ENCODE data around the gene RMP24.
A peak's percentile ranks its signal among the peaks of the same experiment; 100 is the strongest.
"Not testable (repeated sequence)": the region's sequence is repeated elsewhere in the genome, so short reads cannot be mapped to it uniquely, and the experiment has no call there.

Gene RMP24

GRCh38 chr18:35942133-35942532, 30.3 kb upstream of the RMP24 start:
- Mint-ChIP-seq H3K9me3 (no peaks in the 10 kb centered on the region), H3K27ac (no peak overlapping the region), H3K36me3 (ENCODE audit: low read depth) (no peaks in the 10 kb centered on the region), H3K4me1 (ENCODE audit: low read depth) (no peaks in the 10 kb centered on the region), H3K27me3 (ENCODE audit: low read depth) (peaks cover 3% of the 10 kb centered on the region), H3K4me3 (no peak overlapping the region)
- CTCF ChIA-PET, result interaction anchor here (0.5 to 1.8 kb wide), 2 partner anchors 8 to 29 kb away, joined by 3 to 5 read pairs; no protein-coding TSS in a partner anchor
- DNase-seq, result no peak
- intact Hi-C loops (cut with micrococcal nuclease), result no loop called here

GRCh38 chr18:35942661-35943060, 29.8 kb upstream of the RMP24 start:
- no peaks in the 10 kb centered on the region for H3K4me1 Mint-ChIP-seq (ENCODE audit: low read depth)
- H3K27ac Mint-ChIP-seq, result no peak overlapping the region
- no peaks in the 10 kb centered on the region for H3K9me3 Mint-ChIP-seq
- peaks cover 3% of the 10 kb centered on the region for H3K27me3 Mint-ChIP-seq (ENCODE audit: low read depth)
- no peaks in the 10 kb centered on the region for H3K36me3 Mint-ChIP-seq (ENCODE audit: low read depth)
- CTCF ChIA-PET, result no interaction called here
- no peak for DNase-seq
- H3K4me3 Mint-ChIP-seq, result no peak overlapping the region
- intact Hi-C loops (cut with micrococcal nuclease), result no loop called here

- intact Hi-C loops (cut with micrococcal nuclease), result loop anchor here (2.0 kb wide), 1 partner anchor 121 kb away; no protein-coding TSS in a partner anchor
- CTCF ChIA-PET, result interaction anchor here (0.7 to 1.2 kb wide), 2 partner anchors 10 to 191 kb away, joined by 3 read pairs; no protein-coding TSS in a partner anchor
- peaks cover 11% of the 10 kb centered on the region for H3K27me3 Mint-ChIP-seq (ENCODE audit: low read depth)
- no peak overlapping the region for H3K4me3 Mint-ChIP-seq
- no peak for DNase-seq
- no peaks in the 10 kb centered on the region for H3K36me3 Mint-ChIP-seq (ENCODE audit: low read depth)
- no peaks in the 10 kb centered on the region for H3K9me3 Mint-ChIP-seq
- no peaks in the 10 kb centered on the region for H3K4me1 Mint-ChIP-seq (ENCODE audit: low read depth)
- no peak overlapping the region for H3K27ac Mint-ChIP-seq
These were observed 24.4 kb upstream of the RMP24 start for GRCh38 chr18:35948080-35948479.

- Mint-ChIP-seq H3K9me3 (no peaks in the 10 kb centered on the region), H3K27ac (no peak overlapping the region), H3K36me3 (ENCODE audit: low read depth) (no peaks in the 10 kb centered on the region), H3K27me3 (ENCODE audit: low read depth) (peaks cover 11% of the 10 kb centered on the region), H3K4me3 (peak overlapping the region; percentile 45), H3K4me1 (ENCODE audit: low read depth) (no peaks in the 10 kb centered on the region)
- CTCF ChIA-PET, result interaction anchor here (1.8 to 2.7 kb wide), 2 partner anchors 11 to 193 kb away, joined by 4 to 12 read pairs; no protein-coding TSS in a partner anchor
- DNase-seq, result no peak
- intact Hi-C loops (cut with micrococcal nuclease), result loop anchor here (2.0 kb wide), 1 partner anchor 122 kb away; no protein-coding TSS in a partner anchor
These were observed 23.4 kb upstream of the RMP24 start for GRCh38 chr18:35949090-35949489.

- no peaks in the 10 kb centered on the region for H3K36me3 Mint-ChIP-seq (ENCODE audit: low read depth)
- peaks cover 11% of the 10 kb centered on the region for H3K27me3 Mint-ChIP-seq (ENCODE audit: low read depth)
- H3K4me3 Mint-ChIP-seq, result peak overlapping the region; percentile 79
- intact Hi-C loops (cut with micrococcal nuclease), result loop anchor here (1.0 to 5.0 kb wide), 6 partner anchors 123 to 563 kb away; no protein-coding TSS in a partner anchor
- H3K27ac Mint-ChIP-seq, result no peak overlapping the region
- CTCF ChIA-PET, result interaction anchor here (0.6 to 2.7 kb wide), 14 partner anchors 9 to 539 kb away, joined by 3 to 12 read pairs (median 4); no protein-coding TSS in a partner anchor
- H3K9me3 Mint-ChIP-seq, result no peaks in the 10 kb centered on the region
- DNase-seq, result peak; percentile 61
- no peaks in the 10 kb centered on the region for H3K4me1 Mint-ChIP-seq (ENCODE audit: low read depth)
These were observed 22.4 kb upstream of the RMP24 start for GRCh38 chr18:35949903-35950627.

- CTCF ChIA-PET, result interaction anchor here (0.7 to 2.7 kb wide), 12 partner anchors 9 to 421 kb away, joined by 3 to 12 read pairs (median 4); no protein-coding TSS in a partner anchor
- no peaks in the 10 kb centered on the region for H3K36me3 Mint-ChIP-seq (ENCODE audit: low read depth)
These were observed 21.9 kb upstream of the RMP24 start for GRCh38 chr18:35950628-35950982.

GRCh38 chr18:35953688-35954087, 18.8 kb upstream of the RMP24 start:
- CTCF ChIA-PET, result no interaction called here

More at GRCh38 chr18:35950628-35950982, 21.9 kb upstream of the RMP24 start:
- Mint-ChIP-seq H3K27ac (no peak overlapping the region), H3K9me3 (no peaks in the 10 kb centered on the region), H3K4me1 (ENCODE audit: low read depth) (no peaks in the 10 kb centered on the region), H3K27me3 (ENCODE audit: low read depth) (peaks cover 11% of the 10 kb centered on the region), H3K4me3 (peak overlapping the region; percentile 79)
- intact Hi-C loops (cut with micrococcal nuclease), result loop anchor here (1.0 to 5.0 kb wide), 5 partner anchors 194 to 564 kb away; no protein-coding TSS in a partner anchor
- no peak for DNase-seq

GRCh38 chr18:35956226-35956625, 16.3 kb upstream of the RMP24 start:
- intact Hi-C loops (cut with micrococcal nuclease), result no loop called here
- Mint-ChIP-seq H3K36me3 (ENCODE audit: low read depth) (no peaks in the 10 kb centered on the region), H3K4me1 (ENCODE audit: low read depth) (no peaks in the 10 kb centered on the region), H3K27me3 (ENCODE audit: low read depth) (peaks cover 2% of the 10 kb centered on the region), H3K4me3 (no peak overlapping the region), H3K27ac (no peak overlapping the region), H3K9me3 (peaks cover 2% of the 10 kb centered on the region)
- CTCF ChIA-PET, result no interaction called here
- DNase-seq, result no peak

More at GRCh38 chr18:35953688-35954087, 18.8 kb upstream of the RMP24 start:
- Mint-ChIP-seq H3K27me3 (ENCODE audit: low read depth) (peaks cover 13% of the 10 kb centered on the region), H3K9me3 (no peaks in the 10 kb centered on the region), H3K36me3 (ENCODE audit: low read depth) (no peaks in the 10 kb centered on the region), H3K4me3 (no peak overlapping the region), H3K4me1 (ENCODE audit: low read depth) (no peaks in the 10 kb centered on the region), H3K27ac (no peak overlapping the region)
- no peak for DNase-seq
- intact Hi-C loops (cut with micrococcal nuclease), result loop anchor here (5.0 kb wide), 1 partner anchor 291 kb away; no protein-coding TSS in a partner anchor

GRCh38 chr18:35962320-35962719, 10.2 kb upstream of the RMP24 start:
- no peak for DNase-seq
- intact Hi-C loops (cut with micrococcal nuclease), result no loop called here
- no peaks in the 10 kb centered on the region for H3K27me3 Mint-ChIP-seq (ENCODE audit: low read depth)

GRCh38 chr18:35964319-35964718, 8.2 kb upstream of the RMP24 start:
- intact Hi-C loops (cut with micrococcal nuclease), result no loop called here
- no peak for DNase-seq
- Mint-ChIP-seq H3K4me1 (ENCODE audit: low read depth) (peaks cover 24% of the 10 kb centered on the region), H3K27ac (peak overlapping the region; percentile 71), H3K4me3 (no peak overlapping the region), H3K36me3 (ENCODE audit: low read depth) (no peaks in the 10 kb centered on the region), H3K9me3 (peaks cover 2% of the 10 kb centered on the region), H3K27me3 (ENCODE audit: low read depth) (no peaks in the 10 kb centered on the region)
- CTCF ChIA-PET, result no interaction called here

More at GRCh38 chr18:35962320-35962719, 10.2 kb upstream of the RMP24 start:
- Mint-ChIP-seq H3K4me1 (ENCODE audit: low read depth) (peaks cover 12% of the 10 kb centered on the region), H3K36me3 (ENCODE audit: low read depth) (no peaks in the 10 kb centered on the region), H3K4me3 (no peak overlapping the region), H3K9me3 (peaks cover 2% of the 10 kb centered on the region), H3K27ac (no peak overlapping the region)
- CTCF ChIA-PET, result no interaction called here

- intact Hi-C loops (cut with micrococcal nuclease); DNase-seq; CTCF ChIA-PET; H3K9me3 Mint-ChIP-seq; H3K4me3 Mint-ChIP-seq; H3K36me3 Mint-ChIP-seq (ENCODE audit: low read depth); H3K27me3 Mint-ChIP-seq (ENCODE audit: low read depth): not testable (repeated sequence)
- peaks cover 38% of the 10 kb centered on the region for H3K4me1 Mint-ChIP-seq (ENCODE audit: low read depth)
- H3K27ac Mint-ChIP-seq, result peak overlapping the region; percentile 43
These were observed 4.6 kb upstream of the RMP24 start for GRCh38 chr18:35967866-35968265.

GRCh38 chr18:35968278-35968880, 4.1 kb upstream of the RMP24 start:
- H3K4me1 Mint-ChIP-seq (ENCODE audit: low read depth), result peaks cover 41% of the 10 kb centered on the region
- no peak overlapping the region for H3K4me3 Mint-ChIP-seq
- peaks cover 2% of the 10 kb centered on the region for H3K36me3 Mint-ChIP-seq (ENCODE audit: low read depth)
- no peaks in the 10 kb centered on the region for H3K27me3 Mint-ChIP-seq (ENCODE audit: low read depth)
- CTCF ChIA-PET, result no interaction called here
- peak; percentile 10 for DNase-seq
- no peaks in the 10 kb centered on the region for H3K9me3 Mint-ChIP-seq
- H3K27ac Mint-ChIP-seq, result peak overlapping the region; percentile 43
- intact Hi-C loops (cut with micrococcal nuclease), result no loop called here
